ENCODE data around the gene TCTN3. TPM values are rescaled to one million over a fixed set of nuclear protein-coding genes. Genes with fewer than 3 reads are reported as not detected.

The TCTN3 gene
- polyA plus RNA-seq, 3 donors from 2014 or later: 32.3 to 58.6 (median 46.6) TPM

- H3K36me3 Mint-ChIP-seq: peaks cover 2 to 10% (median 8%) of the 10 kb centered on the region in 3 donors
- DNase-seq: no peak
- no peak overlapping the region for H3K27ac Mint-ChIP-seq
- no peaks in the 10 kb centered on the region for H3K27me3 Mint-ChIP-seq (ENCODE audit: low read depth in 3 of 3)
- no peaks in the 10 kb centered on the region for H3K9me3 Mint-ChIP-seq
- no peak overlapping the region for H3K4me3 Mint-ChIP-seq
- H3K4me1 Mint-ChIP-seq: no peaks in the 10 kb centered on the region
Measured at GRCh38 chr10:95663496-95663895, 30.2 kb downstream of the TCTN3 start.

DNA sequence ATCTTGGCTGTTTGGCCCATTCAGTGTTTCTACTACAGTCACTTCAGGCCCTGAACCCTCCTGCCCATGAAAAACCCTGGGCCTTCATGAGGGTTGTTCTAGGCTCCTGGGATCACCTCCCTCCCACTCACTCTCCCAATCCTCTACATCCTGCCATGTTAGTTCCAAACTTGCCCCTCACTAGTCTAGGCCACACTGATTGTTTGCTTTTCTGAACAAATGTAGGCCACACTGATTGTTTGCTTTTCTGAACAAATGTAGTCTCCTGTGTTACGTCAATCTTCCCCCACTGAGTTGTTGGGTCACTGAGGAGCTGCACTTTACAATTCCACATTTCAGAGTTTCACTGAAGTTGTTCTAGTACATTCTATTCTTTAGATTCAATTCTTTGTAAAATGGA is 31.9 kb downstream of the TCTN3 start:
- Mint-ChIP-seq H3K27me3 (ENCODE audit: low read depth in 3 of 3) (no peaks in the 10 kb centered on the region), H3K4me3 (no peak overlapping the region), H3K9me3 (no peaks in the 10 kb centered on the region), H3K27ac (peak overlapping the region in 1 of 6 donors; percentile 12), H3K36me3 (peaks cover 0 to 8% (median 0%) of the 10 kb centered on the region in 3 donors), H3K4me1 (peaks cover 3 to 6% of the 10 kb centered on the region in 2 donors)
- DNase-seq: no peak

DNA sequence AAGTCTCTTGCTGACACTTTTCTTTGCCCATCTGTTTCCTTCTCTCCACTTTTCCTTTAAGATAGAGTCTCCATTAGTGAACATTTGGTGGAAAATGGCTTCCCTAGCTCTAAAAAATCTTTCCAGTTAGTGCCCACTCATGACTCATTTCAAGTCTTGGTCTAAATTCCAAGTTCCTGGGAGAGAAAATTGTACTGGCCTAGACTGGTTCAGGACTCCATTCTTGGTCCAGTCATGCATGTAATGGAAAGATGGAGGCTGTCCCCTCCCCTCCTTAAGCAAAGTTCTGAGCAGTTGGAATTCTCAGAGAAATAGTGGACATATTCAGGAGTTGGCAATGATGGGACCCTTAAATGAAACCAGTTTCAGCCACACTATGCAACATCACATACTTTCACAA is 33.4 kb downstream of the TCTN3 start:
- Mint-ChIP-seq H3K9me3 (no peaks in the 10 kb centered on the region), H3K27ac (no peak overlapping the region), H3K36me3 (peaks cover 0 to 8% (median 0%) of the 10 kb centered on the region in 3 donors), H3K27me3 (ENCODE audit: low read depth in 3 of 3) (peaks cover 0 to 6% (median 2%) of the 10 kb centered on the region in 3 donors), H3K4me3 (no peak overlapping the region), H3K4me1 (peaks cover 16% of the 10 kb centered on the region in 2 donors)
- no peak for DNase-seq

DNA sequence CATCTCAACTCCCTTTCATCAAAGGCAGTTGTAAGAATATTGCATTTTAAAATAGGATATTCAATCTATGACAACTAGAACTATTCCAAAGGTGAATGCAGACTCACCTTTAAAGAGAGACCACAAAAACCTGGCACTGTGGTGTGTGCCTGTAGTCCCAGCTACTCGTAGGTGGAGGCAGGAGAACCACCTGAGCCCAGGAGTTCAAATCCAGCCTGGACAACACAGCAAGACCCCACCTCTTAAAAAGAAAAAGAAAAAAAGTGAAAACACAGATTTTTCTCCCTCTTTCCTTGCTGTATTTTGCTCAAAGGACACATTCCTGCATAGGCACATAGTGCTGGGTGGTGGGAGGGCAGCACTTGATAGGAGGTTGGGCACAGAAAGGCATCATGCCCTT is 36.5 kb downstream of the TCTN3 start:
- Mint-ChIP-seq H3K4me3 (peak overlapping the region; percentile 96 to 100 (median 97)), H3K9me3 (no peaks in the 10 kb centered on the region), H3K27ac (peak overlapping the region in 2 of 6 donors; percentile 91 to 92), H3K27me3 (ENCODE audit: low read depth in 3 of 3) (peaks cover 0 to 6% (median 2%) of the 10 kb centered on the region in 3 donors), H3K4me1 (peaks cover 19 to 32% of the 10 kb centered on the region in 2 donors), H3K36me3 (peaks cover 6 to 13% (median 7%) of the 10 kb centered on the region in 3 donors)
- DNase-seq: no peak

- DNase-seq: peak; percentile 92 to 93 (median 92)
Measured at GRCh38 chr10:95656291-95657164, 37.2 kb downstream of the TCTN3 start, which contains the start of gene ALDH18A1. TSS of gene ALDH18A1 (minus strand) at chr10:95656711. CDS start at chr10:95653377, 3,334 bp downstream.

DNA sequence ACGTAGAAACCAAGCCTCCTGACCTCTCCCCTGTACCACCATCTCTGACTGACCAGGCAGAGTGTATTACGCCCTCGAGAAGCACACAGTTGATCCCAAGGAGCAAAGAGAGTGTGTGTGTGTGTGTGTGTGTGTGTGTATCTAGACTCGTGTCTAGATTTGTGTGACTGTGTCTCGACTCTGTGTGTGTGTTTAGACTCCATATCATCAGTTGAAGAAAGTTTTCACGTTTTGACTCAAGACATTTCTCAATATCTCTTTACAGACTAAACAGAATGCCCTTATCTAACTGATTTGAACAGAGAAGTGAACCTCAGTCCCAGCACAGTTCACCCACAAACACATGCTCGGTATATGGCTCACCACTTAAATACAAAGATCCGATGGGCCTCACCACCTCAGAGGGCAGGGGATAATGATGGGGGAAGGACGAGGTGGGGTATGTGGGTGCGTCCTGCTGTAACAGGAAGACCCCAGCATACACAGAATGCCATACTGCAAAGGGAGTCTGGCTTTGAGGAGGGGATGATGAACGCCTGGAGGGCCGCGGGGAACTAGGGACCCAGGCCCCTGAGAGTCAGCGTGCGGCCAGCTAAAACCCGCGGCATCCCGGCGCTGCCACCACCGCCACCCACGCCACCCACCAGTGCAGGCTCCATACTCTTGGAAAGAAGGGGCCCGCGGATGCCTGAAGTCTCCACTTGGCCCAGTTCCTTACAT is 38.0 kb downstream of the TCTN3 start:
- Mint-ChIP-seq H3K9me3 (no peaks in the 10 kb centered on the region), H3K4me1 (peaks cover 19 to 37% of the 10 kb centered on the region in 2 donors), H3K4me3 (peak overlapping the region; percentile 96 to 100 (median 97)), H3K27ac (peak overlapping the region in 5 of 6 donors; percentile 60 to 91 (median 79)), H3K36me3 (peaks cover 19 to 27% (median 20%) of the 10 kb centered on the region in 3 donors), H3K27me3 (ENCODE audit: low read depth in 3 of 3) (peaks cover 0 to 6% (median 2%) of the 10 kb centered on the region in 3 donors)
- DNase-seq: peak; percentile 2 to 16 (median 9)

More at GRCh38 chr10:95656291-95657164, 37.2 kb downstream of the TCTN3 start, which contains the start of gene ALDH18A1:
- Mint-ChIP-seq H3K27me3 (ENCODE audit: low read depth in 3 of 3) (peaks cover 0 to 6% (median 2%) of the 10 kb centered on the region in 3 donors), H3K36me3 (peaks cover 14 to 21% (median 14%) of the 10 kb centered on the region in 3 donors), H3K9me3 (no peaks in the 10 kb centered on the region), H3K27ac (peak within 1 kb of the TSS; percentile 83 to 94 (median 92)), H3K4me1 (peaks cover 19 to 33% of the 10 kb centered on the region in 2 donors), H3K4me3 (peak within 1 kb of the TSS; percentile 96 to 100 (median 97))

- H3K9me3 Mint-ChIP-seq: no peaks in the 10 kb centered on the region
- DNase-seq: no peak
- H3K27ac Mint-ChIP-seq: no peak overlapping the region
- no peak overlapping the region for H3K4me3 Mint-ChIP-seq
- H3K27me3 Mint-ChIP-seq (ENCODE audit: low read depth in 3 of 3): peaks cover 0 to 6% (median 2%) of the 10 kb centered on the region in 3 donors
- H3K4me1 Mint-ChIP-seq: peaks cover 19 to 37% of the 10 kb centered on the region in 2 donors
- peaks cover 30 to 31% (median 30%) of the 10 kb centered on the region in 3 donors for H3K36me3 Mint-ChIP-seq
Measured at GRCh38 chr10:95653895-95654294, 39.8 kb downstream of the TCTN3 start.

DNA sequence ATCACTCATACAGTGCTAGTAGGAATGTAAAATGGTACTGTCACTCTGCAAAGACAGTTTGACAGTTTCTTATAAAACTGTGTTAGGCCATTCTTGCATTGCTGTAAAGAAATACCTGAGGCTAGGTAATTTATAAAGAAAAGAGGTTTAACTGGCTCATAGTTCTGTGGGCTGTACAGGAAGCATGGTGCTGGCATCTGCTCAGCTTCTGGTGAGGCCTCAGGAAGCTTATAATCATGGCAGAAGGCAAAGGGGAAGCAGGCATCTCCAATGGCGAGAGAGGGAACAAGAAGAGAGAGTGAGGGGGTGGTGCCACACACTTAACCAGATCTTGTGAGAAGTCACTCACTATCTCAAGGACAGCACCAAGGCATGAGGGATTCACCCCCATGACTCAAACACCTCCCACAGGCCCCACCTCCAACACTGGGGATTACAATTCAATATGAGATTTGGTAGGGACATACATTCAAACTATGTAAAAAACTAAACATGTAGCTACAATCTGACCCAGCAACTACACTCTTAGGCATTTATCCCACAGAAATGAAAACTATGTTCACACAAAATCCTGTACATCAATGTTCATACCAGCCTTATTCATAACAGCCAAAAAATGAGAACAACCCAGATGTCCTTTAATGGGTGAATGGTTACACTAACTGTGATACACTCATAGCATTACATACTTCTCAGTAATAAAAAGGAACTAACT is 42.2 kb downstream of the TCTN3 start:
- H3K4me3 Mint-ChIP-seq: no peak overlapping the region
- H3K4me1 Mint-ChIP-seq: peaks cover 10 to 31% of the 10 kb centered on the region in 2 donors
- H3K27ac Mint-ChIP-seq: no peak overlapping the region
- no peaks in the 10 kb centered on the region for H3K9me3 Mint-ChIP-seq
- no peak for DNase-seq
- peaks cover 0 to 5% (median under 1%) of the 10 kb centered on the region in 3 donors for H3K27me3 Mint-ChIP-seq (ENCODE audit: low read depth in 3 of 3)
- peaks cover 36 to 51% (median 40%) of the 10 kb centered on the region in 3 donors for H3K36me3 Mint-ChIP-seq

GRCh38 chr10:95650232-95650631 is 43.5 kb downstream of the TCTN3 start:
- peaks cover 36 to 60% (median 46%) of the 10 kb centered on the region in 3 donors for H3K36me3 Mint-ChIP-seq
- H3K4me1 Mint-ChIP-seq: peaks cover 3 to 20% of the 10 kb centered on the region in 2 donors
- no peak for DNase-seq
- no peaks in the 10 kb centered on the region for H3K27me3 Mint-ChIP-seq (ENCODE audit: low read depth in 3 of 3)
- H3K4me3 Mint-ChIP-seq: no peak overlapping the region
- no peaks in the 10 kb centered on the region for H3K9me3 Mint-ChIP-seq
- H3K27ac Mint-ChIP-seq: no peak overlapping the region

- Mint-ChIP-seq H3K36me3 (peaks cover 30 to 70% (median 43%) of the 10 kb centered on the region in 3 donors), H3K4me3 (no peak overlapping the region), H3K9me3 (no peaks in the 10 kb centered on the region), H3K4me1 (peaks cover 0 to 5% of the 10 kb centered on the region in 2 donors), H3K27me3 (ENCODE audit: low read depth in 3 of 3) (no peaks in the 10 kb centered on the region), H3K27ac (no peak overlapping the region)
- no peak for DNase-seq
Measured at GRCh38 chr10:95648138-95648537, 45.6 kb downstream of the TCTN3 start.

DNA sequence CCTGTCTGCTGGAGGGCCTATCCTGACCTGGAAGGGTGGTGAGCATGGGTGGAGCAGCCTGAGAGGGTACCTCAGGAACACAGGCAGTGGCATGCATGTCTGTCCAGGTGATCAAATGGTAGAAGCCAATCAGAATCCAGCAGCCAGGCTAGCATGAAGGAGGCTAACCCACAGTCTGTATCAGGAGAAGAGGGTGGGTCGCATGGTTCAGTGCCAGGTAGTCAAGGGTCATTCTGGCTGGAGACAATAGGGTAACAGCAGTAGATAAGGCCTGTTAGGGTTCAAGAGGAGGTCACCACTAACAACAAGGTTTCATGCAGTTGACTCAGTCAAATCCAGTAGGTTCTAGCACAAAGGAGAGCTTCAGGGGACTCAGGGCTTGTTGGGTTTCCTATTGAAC is 47.6 kb downstream of the TCTN3 start:
- H3K27me3 Mint-ChIP-seq (ENCODE audit: low read depth in 3 of 3): no peaks in the 10 kb centered on the region
- H3K36me3 Mint-ChIP-seq: peaks cover 24 to 69% (median 40%) of the 10 kb centered on the region in 3 donors
- no peaks in the 10 kb centered on the region for H3K9me3 Mint-ChIP-seq
- H3K4me1 Mint-ChIP-seq: peaks cover 0 to under 1% of the 10 kb centered on the region in 2 donors
- no peak overlapping the region for H3K4me3 Mint-ChIP-seq
- no peak overlapping the region for H3K27ac Mint-ChIP-seq
- no peak for DNase-seq

DNA sequence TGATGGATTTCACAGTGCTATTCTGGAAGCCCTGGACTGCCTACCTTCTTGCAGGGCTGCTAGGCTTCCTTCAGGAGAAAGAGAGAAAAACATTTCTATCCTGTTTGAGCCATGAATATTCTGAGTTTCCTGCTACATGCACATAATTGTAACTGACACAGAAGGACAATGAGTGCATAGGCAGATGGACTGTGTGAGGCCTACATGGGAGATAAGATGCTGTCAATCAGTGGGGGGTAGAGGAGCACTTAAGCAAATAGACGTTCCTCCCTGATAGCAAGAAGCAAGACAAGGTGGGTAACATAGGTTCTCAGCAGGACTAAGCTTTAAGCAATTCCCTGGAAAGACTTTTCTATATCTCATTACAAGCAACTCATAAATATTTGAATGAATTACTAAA is 48.8 kb downstream of the TCTN3 start:
- Mint-ChIP-seq H3K27ac (no peak overlapping the region), H3K36me3 (peaks cover 27 to 66% (median 39%) of the 10 kb centered on the region in 3 donors), H3K4me1 (no peaks in the 10 kb centered on the region), H3K9me3 (no peaks in the 10 kb centered on the region), H3K27me3 (ENCODE audit: low read depth in 3 of 3) (no peaks in the 10 kb centered on the region), H3K4me3 (no peak overlapping the region)
- DNase-seq: no peak

- Mint-ChIP-seq H3K4me1 (no peaks in the 10 kb centered on the region), H3K4me3 (no peak overlapping the region), H3K27me3 (ENCODE audit: low read depth in 3 of 3) (no peaks in the 10 kb centered on the region), H3K9me3 (no peaks in the 10 kb centered on the region), H3K27ac (no peak overlapping the region), H3K36me3 (peaks cover 25 to 57% (median 33%) of the 10 kb centered on the region in 3 donors)
- DNase-seq: no peak
Measured at GRCh38 chr10:95640891-95641315, 52.8 kb downstream of the TCTN3 start.
